GM13977 (cell line): Measurements from ENCODE around the gene TEF.

Source experiments
- DNase-seq: peaks from one replicate; pipeline ENCODE4 v3.0.0; 2012; ENCODE audit warnings: low spot score
- in situ Hi-C: fragments of 300-500 bp; cut with MboI; formaldehyde crosslinking; loops from one replicate; pipeline ENCODE4 v1.12.0; 2022; ENCODE audit warnings: low sequenced_read_pairs, low pct_unique_long_range_greater_than_20kb, mixed read lengths, inconsistent platforms; ENCODE audit not compliant: unreplicated experiment
- TF ChIP-seq, protein P1 (sequence below): IDR thresholded peaks from 2 replicates; pipeline ENCODE4 v1.5.1; 2012; ENCODE audit warnings: mild to moderate bottlenecking, control low read depth; ENCODE audit not compliant: insufficient read depth; ENCODE audit errors: extremely low read depth, missing control alignments

TEF gene, protein sequence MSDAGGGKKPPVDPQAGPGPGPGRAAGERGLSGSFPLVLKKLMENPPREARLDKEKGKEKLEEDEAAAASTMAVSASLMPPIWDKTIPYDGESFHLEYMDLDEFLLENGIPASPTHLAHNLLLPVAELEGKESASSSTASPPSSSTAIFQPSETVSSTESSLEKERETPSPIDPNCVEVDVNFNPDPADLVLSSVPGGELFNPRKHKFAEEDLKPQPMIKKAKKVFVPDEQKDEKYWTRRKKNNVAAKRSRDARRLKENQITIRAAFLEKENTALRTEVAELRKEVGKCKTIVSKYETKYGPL

DNA sequence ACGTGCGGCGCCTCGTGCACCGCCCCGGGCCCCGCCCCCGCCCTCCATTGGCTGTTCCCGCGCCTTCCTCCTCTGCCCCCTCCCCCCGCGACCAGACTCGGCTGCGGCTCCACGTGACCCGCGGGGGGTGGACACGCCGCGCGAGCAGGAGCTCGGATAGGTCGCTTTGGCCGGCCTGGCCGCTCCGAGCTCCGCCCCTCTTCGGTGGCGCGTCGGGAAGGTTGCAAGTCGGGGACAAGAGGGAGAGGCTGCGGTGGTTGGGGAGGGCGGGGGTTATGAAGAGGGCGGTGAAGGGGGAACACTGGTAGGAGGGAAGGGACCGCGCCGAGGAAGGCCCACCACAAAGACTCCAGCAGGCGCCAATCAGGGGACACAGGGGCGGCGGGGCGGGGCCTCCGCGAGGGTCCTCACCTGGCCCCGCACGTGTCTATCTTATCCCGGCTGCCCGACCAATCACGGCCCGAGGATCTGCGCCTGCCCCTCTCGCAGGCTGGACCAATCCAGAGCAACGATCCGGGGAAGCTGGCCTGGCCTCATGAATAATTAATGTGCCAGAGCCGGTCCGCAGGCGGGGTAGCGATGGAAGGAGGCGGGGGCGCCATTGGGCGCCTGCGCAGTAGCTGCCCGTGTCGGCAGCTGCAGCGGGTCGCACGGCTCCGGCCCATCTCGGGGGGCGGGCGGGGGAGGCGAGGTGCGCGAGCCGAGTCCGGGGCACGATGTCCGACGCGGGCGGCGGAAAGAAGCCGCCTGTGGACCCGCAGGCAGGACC is at the start of gene TEF:
TSS of gene TEF (plus strand) at position 614 of the 769 bp plus-strand sequence. CDS start at position 717, 103 bp downstream.
- TF ChIP-seq, protein P1, sequence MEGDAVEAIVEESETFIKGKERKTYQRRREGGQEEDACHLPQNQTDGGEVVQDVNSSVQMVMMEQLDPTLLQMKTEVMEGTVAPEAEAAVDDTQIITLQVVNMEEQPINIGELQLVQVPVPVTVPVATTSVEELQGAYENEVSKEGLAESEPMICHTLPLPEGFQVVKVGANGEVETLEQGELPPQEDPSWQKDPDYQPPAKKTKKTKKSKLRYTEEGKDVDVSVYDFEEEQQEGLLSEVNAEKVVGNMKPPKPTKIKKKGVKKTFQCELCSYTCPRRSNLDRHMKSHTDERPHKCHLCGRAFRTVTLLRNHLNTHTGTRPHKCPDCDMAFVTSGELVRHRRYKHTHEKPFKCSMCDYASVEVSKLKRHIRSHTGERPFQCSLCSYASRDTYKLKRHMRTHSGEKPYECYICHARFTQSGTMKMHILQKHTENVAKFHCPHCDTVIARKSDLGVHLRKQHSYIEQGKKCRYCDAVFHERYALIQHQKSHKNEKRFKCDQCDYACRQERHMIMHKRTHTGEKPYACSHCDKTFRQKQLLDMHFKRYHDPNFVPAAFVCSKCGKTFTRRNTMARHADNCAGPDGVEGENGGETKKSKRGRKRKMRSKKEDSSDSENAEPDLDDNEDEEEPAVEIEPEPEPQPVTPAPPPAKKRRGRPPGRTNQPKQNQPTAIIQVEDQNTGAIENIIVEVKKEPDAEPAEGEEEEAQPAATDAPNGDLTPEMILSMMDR, result no peak
- DNase-seq, result peak; percentile 100
- in situ Hi-C loops, result no loop called here

DNA sequence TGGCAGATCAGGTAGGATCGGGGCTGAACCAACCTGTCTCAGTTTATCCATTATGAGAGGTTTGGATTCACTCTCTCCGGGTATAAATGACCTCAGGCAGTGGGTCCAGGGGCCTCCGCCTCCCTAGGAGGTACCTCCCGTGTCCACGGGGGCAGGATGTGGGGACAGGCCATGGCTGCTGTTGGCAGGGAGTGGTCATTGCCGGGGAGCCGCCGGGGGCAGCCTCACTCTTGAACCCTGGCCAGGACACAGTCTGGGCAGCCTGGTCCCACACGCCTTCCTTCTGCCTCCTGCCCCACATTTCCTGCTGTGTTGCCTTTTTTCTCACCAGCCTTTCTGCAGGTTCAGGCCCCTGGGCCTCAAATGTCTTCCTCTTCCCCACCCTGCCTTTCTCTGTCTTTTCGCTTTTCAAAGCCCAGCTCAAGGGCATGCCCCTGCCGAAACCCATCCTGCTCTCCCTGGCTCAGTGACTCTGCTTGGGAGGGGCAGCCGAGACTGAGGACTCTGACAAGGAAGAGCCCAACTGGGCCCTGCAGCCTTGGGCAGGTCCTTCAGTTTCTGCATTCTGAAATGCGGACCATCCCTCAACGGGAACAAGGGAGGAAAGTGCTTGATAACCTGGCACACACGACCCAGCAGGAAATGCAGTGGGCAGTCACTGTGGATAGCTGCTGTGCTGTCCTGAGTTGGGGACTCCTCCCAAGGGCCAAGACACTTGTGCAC is 49.4 kb upstream of the TEF start:
- TF ChIP-seq, protein P1, result no peak
- DNase-seq, result no peak
- in situ Hi-C loops, result no loop called here

DNA sequence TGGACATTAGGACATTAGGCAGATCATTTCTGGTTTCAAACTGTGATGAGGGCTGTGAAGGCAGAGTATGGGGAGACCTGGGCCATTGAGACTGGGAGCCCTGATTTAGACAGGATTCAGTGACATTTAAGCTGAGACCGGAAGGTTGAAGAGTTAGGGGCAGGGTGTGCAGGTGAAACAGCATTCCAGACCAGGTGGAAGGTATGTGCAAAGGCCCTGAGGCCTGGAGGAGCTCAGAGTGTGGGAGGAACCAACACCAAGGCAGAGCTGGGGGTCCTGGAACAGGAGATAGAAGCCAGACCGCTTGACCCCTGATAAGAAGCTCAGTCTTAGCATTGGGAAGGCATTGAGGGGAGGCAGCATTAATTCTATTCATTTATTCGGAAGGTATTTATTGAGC is 47.9 kb upstream of the TEF start:
- in situ Hi-C loops, result no loop called here
- TF ChIP-seq, protein P1, result no peak
- no peak for DNase-seq

DNA sequence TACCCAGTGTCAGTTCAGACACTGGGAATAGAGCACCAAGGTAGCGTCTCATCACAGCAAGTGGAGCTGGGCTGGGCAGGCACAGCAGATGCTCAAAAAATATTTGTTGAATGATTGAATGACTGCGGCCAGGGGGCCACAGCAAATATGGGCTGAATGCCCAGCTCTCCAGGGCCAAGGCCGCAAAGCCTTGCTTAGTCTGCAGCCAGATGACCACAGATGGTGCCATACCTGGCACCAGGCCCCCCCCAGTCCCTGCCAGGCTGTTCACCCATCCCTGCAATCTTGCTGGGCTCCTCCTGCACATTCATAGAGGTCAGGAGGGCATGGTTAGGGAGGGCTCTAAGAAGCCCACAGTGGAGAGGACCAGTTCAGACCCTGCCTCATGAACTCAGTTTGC is 47.5 kb upstream of the TEF start:
- TF ChIP-seq, protein P1, result no peak

DNA sequence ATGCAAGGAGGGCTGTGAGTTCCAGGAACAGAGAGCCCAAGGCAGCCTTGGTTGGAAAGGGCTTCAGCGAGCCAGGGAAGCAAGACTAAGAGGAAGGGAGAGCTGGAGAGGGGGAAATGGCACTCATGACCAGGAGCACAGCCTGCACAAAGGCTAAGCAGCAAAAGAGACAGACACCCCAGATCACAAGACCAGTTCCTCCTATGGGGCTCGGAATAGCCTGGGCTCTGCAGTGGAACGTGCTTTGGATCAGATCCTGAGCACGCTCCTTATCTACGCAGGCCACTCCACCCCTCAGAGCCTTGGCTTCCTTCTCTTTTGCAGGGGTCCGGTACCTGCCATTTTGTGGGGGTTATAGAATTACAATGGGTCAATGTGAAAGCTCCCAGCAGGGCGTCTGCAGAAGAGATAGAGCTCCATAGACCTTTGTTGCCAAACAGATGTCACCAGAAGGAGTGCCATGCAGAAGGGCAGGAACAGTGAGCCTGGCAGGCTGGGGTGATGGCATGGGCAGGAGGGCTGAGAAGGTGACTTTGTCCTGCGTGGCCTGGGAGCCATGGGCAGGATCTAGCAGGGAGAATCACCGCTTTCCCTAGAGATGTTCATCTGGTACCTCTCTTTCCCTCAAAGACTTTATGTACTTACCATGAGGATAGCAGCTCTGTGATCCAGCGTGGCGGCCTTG is 46.6 kb upstream of the TEF start:
- TF ChIP-seq, protein P1, result no peak
- in situ Hi-C loops, result no loop called here

More for the DNA sequence above, 47.5 kb upstream of the TEF start:
- DNase-seq, result no peak
- in situ Hi-C loops, result no loop called here

More for the DNA sequence above, 46.6 kb upstream of the TEF start:
- DNase-seq, result no peak
